DMS 273 (cell line): Measurements from ENCODE around the gene ZXDC.

ENCODE experiments used
- DNase-seq: peaks from one replicate; lab custom pipeline; 2025; ENCODE audit not compliant: unreplicated experiment; lab: John Stamatoyannopoulos, UW

The ZXDC gene

GRCh38 chr3:126419886-126420786, 55.6 kb downstream of the ZXDC start:
- DNase-seq, result no peak

GRCh38 chr3:126419151-126419703, 56.5 kb downstream of the ZXDC start:
- no peak for DNase-seq

- DNase-seq, result no peak
Measured at GRCh38 chr3:126418661-126419131, 57.0 kb downstream of the ZXDC start.

- DNase-seq, result no peak
Measured at GRCh38 chr3:126417981-126418530, 57.6 kb downstream of the ZXDC start.

GRCh38 chr3:126417515-126417914, 58.2 kb downstream of the ZXDC start:
- DNase-seq, result no peak

- no peak for DNase-seq
Measured at GRCh38 chr3:126416943-126417342, 58.7 kb downstream of the ZXDC start.

- no peak for DNase-seq
Measured at GRCh38 chr3:126415661-126416591, 59.8 kb downstream of the ZXDC start.

- DNase-seq, result no peak
Measured at GRCh38 chr3:126414961-126415660, 60.6 kb downstream of the ZXDC start.

GRCh38 chr3:126414406-126414805, 61.3 kb downstream of the ZXDC start:
- DNase-seq, result no peak

- no peak for DNase-seq
Measured at GRCh38 chr3:126413693-126414080, 62.0 kb downstream of the ZXDC start.

- DNase-seq, result no peak
Measured at GRCh38 chr3:126412841-126413692, 62.6 kb downstream of the ZXDC start.

GRCh38 chr3:126408099-126408498, 67.6 kb downstream of the ZXDC start:
- DNase-seq, result no peak

GRCh38 chr3:126407412-126408044, 68.2 kb downstream of the ZXDC start:
- peak; percentile 35 for DNase-seq

- DNase-seq, result no peak
Measured at GRCh38 chr3:126406389-126407296, 69.0 kb downstream of the ZXDC start.

- DNase-seq, result no peak
Measured at GRCh38 chr3:126402666-126403302, 72.9 kb downstream of the ZXDC start.

- no peak for DNase-seq
Measured at GRCh38 chr3:126402178-126402577, 73.5 kb downstream of the ZXDC start.

GRCh38 chr3:126401611-126402160, 74.0 kb downstream of the ZXDC start:
- no peak for DNase-seq
